ENCODE measurements around the gene PIKFYVE. TPM values are rescaled to one million over a fixed set of nuclear protein-coding genes. Genes with fewer than 3 reads are reported as not detected.

Gene PIKFYVE
- total RNA-seq, 1 donor from 2014 or later, result 51.6 TPM

- no peak overlapping the region for H3K9ac ChIP-seq
- H3K9me3 ChIP-seq (ENCODE audit: low read depth), result no peaks in the 10 kb centered on the region
- H3K27me3 ChIP-seq, result no peaks in the 10 kb centered on the region
- H3K4me1 ChIP-seq, result no peaks in the 10 kb centered on the region
- no peak for DNase-seq (ENCODE audit: low spot score)
- H3K36me3 ChIP-seq, result peaks cover 15% of the 10 kb centered on the region
- Mint-ChIP-seq H3K36me3 (peaks cover 26% of the 10 kb centered on the region), H3K9me3 (no peaks in the 10 kb centered on the region), H3K4me1 (no peaks in the 10 kb centered on the region), H3K27me3 (ENCODE audit: insufficient read depth, low read depth) (peaks cover 2% of the 10 kb centered on the region), H3K27ac (no peak overlapping the region), H3K4me3 (no peak overlapping the region)
- TF ChIP-seq EZH2 (IDR thresholded peaks at IDR 0.05) (no peak), CTCF (IDR thresholded peaks at IDR 0.05) (no peak), EZH2phosphoT487 (IDR thresholded peaks at IDR 0.05) (no peak)
- no peak overlapping the region for H2AFZ ChIP-seq (replicated peaks)
- no peaks in the 10 kb centered on the region for H3K79me2 ChIP-seq (ENCODE audit: low read depth)
- H3F3A ChIP-seq (ENCODE audit: low read depth), result peaks cover 3% of the 10 kb centered on the region
- no peak overlapping the region for H3K4me3 ChIP-seq
- no peak overlapping the region for H3K4me2 ChIP-seq
- no peaks in the 10 kb centered on the region for H4K20me1 ChIP-seq (ENCODE audit: low read depth)
- no peak overlapping the region for H3K27ac ChIP-seq
These were observed 49.2 kb downstream of the PIKFYVE start for GRCh38 chr2:208315081-208315788.

- Mint-ChIP-seq H3K27ac (no peak overlapping the region), H3K4me3 (no peak overlapping the region), H3K4me1 (no peaks in the 10 kb centered on the region), H3K36me3 (peaks cover 28% of the 10 kb centered on the region), H3K9me3 (no peaks in the 10 kb centered on the region), H3K27me3 (ENCODE audit: insufficient read depth, low read depth) (peaks cover 2% of the 10 kb centered on the region)
- peaks cover 18% of the 10 kb centered on the region for H3K36me3 ChIP-seq
- H3K79me2 ChIP-seq (ENCODE audit: low read depth), result no peaks in the 10 kb centered on the region
- peaks cover 8% of the 10 kb centered on the region for H3F3A ChIP-seq (ENCODE audit: low read depth)
- TF ChIP-seq EZH2 (IDR thresholded peaks at IDR 0.05) (no peak), EZH2phosphoT487 (IDR thresholded peaks at IDR 0.05) (no peak), CTCF (IDR thresholded peaks at IDR 0.05) (no peak)
- no peak overlapping the region for H2AFZ ChIP-seq (replicated peaks)
- no peak overlapping the region for H3K4me2 ChIP-seq
- H3K9ac ChIP-seq, result no peak overlapping the region
- H3K4me1 ChIP-seq, result no peaks in the 10 kb centered on the region
- no peaks in the 10 kb centered on the region for H3K27me3 ChIP-seq
- no peak for DNase-seq (ENCODE audit: low spot score)
- H4K20me1 ChIP-seq (ENCODE audit: low read depth), result no peaks in the 10 kb centered on the region
- no peak overlapping the region for H3K4me3 ChIP-seq
- no peak overlapping the region for H3K27ac ChIP-seq
- H3K9me3 ChIP-seq (ENCODE audit: low read depth), result no peaks in the 10 kb centered on the region
These were observed 52.1 kb downstream of the PIKFYVE start for GRCh38 chr2:208318127-208318526.

- Histone ChIP-seq H3F3A (ENCODE audit: low read depth) (peaks cover 8% of the 10 kb centered on the region), H3K27ac (no peak overlapping the region), H3K4me2 (no peak overlapping the region), H3K79me2 (ENCODE audit: low read depth) (no peaks in the 10 kb centered on the region), H3K36me3 (peaks cover 17% of the 10 kb centered on the region), H2AFZ (replicated peaks) (no peak overlapping the region), H3K4me1 (no peaks in the 10 kb centered on the region), H3K27me3 (no peaks in the 10 kb centered on the region), H3K9me3 (ENCODE audit: low read depth) (no peaks in the 10 kb centered on the region), H3K9ac (no peak overlapping the region), H4K20me1 (ENCODE audit: low read depth) (no peaks in the 10 kb centered on the region), H3K4me3 (no peak overlapping the region)
- TF ChIP-seq EZH2 (IDR thresholded peaks at IDR 0.05), result no peak
- no peak for TF ChIP-seq CTCF (IDR thresholded peaks at IDR 0.05)
- no peak for TF ChIP-seq EZH2phosphoT487 (IDR thresholded peaks at IDR 0.05)
- H3K4me1 Mint-ChIP-seq, result no peaks in the 10 kb centered on the region
- no peaks in the 10 kb centered on the region for H3K9me3 Mint-ChIP-seq
- no peak overlapping the region for H3K4me3 Mint-ChIP-seq
- no peak overlapping the region for H3K27ac Mint-ChIP-seq
- no peaks in the 10 kb centered on the region for H3K27me3 Mint-ChIP-seq (ENCODE audit: insufficient read depth, low read depth)
- no peak for DNase-seq (ENCODE audit: low spot score)
- H3K36me3 Mint-ChIP-seq, result peaks cover 32% of the 10 kb centered on the region
These were observed 53.3 kb downstream of the PIKFYVE start for GRCh38 chr2:208319391-208319790.
